HG03103 (cell line): ENCODE results near the gene PPP1CC.
"Not testable (repeated sequence)": the region's sequence is repeated elsewhere in the genome, so short reads cannot be mapped to it uniquely, and the experiment has no call there.

Source experiments
- ATAC-seq: cut with Tn5 transposase; IDR thresholded peaks from one replicate; pipeline ENCODE4 v1.9.1; 2021; ENCODE audit warnings: low read depth; ENCODE audit not compliant: unreplicated experiment

Gene PPP1CC

DNA sequence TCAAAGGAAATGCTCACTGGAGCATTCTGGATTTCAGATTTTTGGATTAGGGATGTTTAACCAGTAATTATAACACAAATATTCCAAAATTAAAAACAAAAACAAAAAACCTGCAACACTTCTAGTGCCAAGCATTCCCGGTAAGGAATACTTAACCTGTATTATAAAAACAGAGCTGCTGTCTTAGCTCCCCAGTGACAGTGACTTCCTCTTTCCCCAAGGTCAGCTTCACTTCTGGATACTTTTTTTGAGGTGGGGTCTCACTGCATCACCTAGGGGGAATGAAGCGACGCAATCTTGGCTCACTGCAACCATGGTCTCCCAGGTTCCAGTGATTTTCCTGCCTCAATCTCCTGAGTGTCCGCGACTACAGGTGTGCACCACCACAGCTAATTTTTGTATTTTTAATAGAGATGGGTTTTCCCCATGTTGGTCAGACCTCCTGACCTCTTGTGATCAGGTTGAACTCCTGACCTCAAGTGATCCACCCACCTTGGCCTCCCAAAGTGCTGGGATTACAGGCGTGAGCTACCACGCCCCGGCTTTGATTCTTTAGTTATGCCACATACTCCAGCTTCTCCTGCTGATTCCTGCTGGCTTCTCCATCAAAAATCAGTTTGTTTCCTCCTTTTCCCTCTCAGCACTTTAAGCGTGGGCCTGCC lies 15.9 kb downstream of the PPP1CC start:
- no peak for ATAC-seq

DNA sequence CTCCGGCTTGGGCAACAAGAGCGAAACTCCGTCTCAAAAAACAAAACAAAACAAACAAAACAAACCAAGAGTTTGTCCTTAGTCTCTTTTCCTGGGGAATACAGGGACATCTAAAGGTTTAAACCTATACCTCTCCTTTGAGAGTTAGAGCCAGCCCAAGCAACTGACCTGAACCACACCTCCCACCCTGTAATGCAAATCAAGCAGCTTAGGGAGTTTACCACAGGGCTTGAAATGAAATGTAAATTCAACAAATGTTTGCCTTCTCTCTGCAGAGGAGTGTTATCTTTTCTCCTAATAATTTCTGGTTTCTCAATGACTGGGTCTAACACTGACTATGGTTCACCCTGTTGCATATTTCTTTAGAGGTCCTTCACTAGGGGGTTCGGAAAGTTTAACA lies 16.7 kb downstream of the PPP1CC start:
- ATAC-seq = no peak

DNA sequence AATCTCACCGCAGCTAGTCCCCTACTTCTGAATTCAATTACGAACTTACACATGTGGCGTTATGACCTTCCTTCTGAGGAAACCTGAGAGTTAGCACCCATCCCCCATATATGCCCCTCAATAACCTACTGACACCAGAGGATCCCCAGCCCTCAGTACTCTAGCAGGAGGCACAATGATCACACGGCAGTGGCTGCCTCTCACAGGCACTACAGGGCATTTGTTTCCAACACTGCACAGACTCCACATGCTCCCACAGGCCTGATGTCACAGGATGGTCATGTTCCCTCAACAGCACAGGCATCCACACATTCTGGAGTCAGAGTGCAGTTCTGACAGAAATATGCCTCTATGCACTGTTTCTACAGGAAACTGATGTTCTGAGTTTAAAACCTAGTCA lies 17.4 kb downstream of the PPP1CC start:
- ATAC-seq = no peak

DNA sequence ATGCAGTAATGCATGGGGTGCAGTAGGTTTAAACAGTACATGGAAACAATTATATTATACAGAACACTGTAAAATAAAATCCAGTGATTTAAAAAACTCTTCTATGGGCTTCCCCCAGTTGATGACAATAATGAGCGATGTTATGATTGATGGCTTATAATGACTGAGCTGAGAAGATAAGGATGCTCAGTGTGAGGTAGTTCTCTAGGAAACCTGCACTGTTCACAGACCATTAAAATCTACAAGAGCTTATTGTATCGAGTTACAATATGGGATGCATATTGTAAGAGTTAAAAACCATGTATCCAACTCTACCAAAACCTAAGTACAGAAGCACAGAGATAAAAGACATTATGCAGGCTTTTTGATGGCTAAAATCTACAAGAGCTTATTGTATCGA lies 19.8 kb downstream of the PPP1CC start:
- ATAC-seq = not testable (repeated sequence)

DNA sequence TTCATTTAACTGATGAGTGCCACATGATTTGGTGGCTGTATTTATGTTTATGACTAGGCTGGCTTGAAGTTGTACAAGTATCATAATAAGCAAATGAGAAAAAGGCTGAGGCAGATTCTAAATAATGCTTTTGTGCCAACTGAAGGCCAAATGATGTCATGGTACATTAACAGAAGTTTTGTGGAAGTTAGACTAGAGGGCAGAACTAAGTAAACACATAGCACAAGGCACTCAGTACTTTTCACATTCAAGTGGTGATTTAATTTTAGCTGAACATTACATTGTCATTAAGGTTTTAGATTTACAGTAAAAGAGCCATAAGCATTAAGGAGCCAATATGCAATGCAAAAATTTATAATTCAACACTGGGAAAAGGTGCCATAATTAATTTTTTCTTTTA lies 21.1 kb downstream of the PPP1CC start:
- no peak for ATAC-seq

DNA sequence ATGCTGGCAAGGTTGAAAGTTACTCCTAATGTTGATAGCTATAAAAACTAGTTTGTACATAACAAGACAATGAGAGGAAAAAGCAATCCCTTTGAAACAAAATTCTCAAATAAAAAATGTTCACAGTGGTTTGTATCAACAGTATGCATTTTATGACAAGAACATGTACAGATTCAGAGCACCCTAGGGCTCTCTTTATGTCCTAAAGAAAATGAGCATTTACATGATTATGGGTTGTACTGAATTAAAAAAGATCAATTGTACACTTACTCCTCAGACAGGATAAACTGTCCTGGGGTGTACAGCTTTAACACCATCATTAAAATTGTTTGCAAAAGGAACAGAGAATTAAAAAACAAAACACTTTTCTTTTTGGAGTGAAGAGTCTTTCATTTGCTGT lies 22.2 kb downstream of the PPP1CC start:
- no peak for ATAC-seq

DNA sequence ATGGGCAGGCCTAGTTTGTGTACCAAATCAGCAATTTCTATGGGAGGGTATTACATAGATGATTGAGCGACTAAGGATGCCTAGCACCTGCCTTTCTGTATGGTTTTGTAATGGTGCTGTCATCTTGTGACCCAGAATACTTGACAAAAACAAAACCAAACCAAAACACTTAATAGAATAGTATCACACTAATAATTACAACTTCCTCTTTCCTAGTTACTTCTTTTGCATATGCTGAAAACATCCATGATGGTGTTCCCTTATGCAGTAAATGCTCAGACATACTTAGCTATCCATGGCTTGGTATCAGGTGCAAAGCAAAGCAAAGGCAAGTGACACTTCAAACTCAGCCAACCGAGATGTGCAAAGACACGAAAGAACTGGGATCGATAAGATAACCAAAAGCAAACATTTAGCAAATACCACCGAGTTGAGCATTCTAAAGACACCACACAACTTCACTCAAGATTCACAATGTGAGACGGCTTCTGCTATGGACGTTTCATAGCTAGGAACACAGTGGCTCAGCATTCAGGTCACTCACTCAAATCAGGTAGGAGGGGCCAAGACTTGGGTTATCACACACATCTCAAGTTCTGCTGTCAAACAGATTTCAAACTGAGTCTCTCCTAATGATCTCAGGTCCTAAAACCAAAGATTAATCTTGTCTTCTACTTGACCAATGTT lies 24.3 kb downstream of the PPP1CC start:
- ATAC-seq = no peak

DNA sequence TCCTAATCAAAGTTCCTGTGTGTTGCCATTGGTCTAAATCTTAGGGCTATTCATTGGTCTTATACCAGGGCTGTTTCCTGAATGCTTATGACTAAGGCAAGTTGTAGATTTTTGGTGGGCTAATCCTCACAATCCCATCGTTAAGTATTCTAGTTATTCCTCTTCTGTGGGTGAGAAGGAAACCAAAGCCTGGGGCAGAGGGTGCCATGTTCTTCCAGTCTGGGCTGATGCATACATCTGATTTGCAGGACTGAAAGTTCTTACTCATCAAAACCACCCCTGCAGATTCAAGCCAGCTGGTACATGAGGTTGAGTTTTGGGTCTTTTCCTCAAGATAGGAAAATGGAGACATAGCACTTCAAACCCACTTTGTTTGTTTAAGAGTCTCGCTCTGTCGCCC lies 25.7 kb downstream of the PPP1CC start:
- no peak for ATAC-seq

DNA sequence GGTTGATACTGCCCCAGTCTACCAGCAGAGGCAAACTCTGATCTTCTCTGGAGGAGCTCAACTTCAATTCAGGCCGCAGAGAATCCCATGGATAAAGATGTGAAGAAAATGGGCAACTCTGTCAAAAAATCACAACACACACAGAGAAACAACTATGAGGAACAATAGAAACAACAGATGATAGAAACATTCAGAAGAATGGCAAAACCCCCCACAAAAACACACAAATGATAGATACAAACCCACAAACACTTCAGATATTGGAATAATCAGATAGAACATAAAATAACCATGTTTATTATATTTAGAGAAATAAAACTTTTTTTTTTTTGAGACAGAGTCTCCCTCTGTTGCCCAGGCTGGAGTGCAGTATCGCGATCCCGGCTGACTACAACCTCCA lies 33.8 kb downstream of the PPP1CC start:
- ATAC-seq = no peak

DNA sequence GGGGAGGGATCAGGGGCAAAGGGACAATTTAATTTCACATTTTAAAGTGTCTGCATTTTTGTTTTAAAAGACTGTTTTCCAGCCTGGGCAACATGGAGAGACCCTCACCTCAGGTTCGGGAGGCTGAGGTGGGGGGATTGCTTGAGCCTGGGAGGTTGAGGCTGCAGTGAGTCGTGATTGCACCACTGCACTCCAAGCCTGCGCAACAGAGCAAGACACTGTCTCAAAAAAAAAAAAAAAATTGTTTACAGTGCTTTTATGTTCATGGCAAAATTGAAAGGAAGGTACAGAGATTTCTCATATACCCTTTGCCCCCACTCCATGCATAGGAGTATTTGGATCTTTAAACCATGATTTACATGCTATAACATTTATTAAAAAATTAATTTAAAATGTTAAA lies 37.4 kb downstream of the PPP1CC start:
- ATAC-seq = no peak

DNA sequence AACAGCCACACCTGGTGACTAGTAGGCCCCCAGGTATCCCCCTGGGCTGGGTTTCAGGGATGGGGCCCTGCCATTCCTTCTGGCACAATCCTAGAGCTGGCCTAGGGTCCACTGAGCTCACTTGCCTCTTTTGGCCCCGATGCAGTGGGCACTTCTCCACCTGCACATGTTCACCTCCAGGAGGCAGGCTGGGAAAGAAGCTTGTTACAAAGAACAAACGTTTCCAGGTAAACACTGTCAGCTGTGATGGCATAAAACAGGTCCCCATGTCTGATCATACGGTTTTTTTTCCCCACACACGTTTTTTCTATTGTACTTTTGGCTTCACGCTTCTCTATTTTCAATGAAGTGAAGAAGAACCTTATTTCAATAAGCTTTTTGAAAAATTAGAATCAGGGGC lies 37.9 kb downstream of the PPP1CC start:
- ATAC-seq = no peak

DNA sequence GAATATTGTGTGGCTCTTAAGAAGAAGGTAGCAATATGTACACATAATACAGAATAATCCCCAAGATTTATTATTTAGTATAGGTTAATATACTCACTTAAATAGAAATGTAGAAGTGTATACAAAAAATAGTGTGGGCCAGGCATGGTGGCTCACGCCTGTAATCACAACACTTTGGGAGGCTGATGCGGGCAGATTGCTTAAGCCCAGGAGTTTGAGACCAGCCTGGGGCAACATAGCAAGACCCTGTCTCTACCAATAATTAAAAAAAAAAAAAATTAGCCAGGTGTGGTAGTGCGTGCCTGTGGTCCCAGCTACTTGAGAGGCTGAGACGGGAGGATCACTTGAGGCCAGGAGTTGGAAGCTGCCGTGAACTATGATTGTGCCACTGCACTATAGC lies 38.5 kb downstream of the PPP1CC start:
- no peak for ATAC-seq

DNA sequence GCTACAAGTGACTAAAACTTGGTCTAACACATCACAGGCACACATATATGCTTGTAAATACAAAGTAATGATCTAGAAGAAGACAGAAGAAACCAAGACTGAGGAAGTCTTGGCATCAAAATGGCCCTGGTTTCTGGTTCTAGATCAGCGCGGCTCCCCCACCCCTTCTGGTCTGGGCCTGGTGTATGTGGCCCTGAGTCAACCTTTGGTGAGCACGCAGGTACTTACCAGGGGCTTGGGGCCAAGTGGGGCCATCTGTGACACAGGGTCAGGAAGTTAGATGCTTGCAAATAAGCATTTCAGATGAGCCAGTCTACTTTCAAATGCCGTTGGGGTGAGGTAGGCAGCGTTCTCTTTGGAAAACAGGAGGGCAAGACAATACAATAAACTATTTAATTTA lies 40.6 kb downstream of the PPP1CC start:
- no peak for ATAC-seq

DNA sequence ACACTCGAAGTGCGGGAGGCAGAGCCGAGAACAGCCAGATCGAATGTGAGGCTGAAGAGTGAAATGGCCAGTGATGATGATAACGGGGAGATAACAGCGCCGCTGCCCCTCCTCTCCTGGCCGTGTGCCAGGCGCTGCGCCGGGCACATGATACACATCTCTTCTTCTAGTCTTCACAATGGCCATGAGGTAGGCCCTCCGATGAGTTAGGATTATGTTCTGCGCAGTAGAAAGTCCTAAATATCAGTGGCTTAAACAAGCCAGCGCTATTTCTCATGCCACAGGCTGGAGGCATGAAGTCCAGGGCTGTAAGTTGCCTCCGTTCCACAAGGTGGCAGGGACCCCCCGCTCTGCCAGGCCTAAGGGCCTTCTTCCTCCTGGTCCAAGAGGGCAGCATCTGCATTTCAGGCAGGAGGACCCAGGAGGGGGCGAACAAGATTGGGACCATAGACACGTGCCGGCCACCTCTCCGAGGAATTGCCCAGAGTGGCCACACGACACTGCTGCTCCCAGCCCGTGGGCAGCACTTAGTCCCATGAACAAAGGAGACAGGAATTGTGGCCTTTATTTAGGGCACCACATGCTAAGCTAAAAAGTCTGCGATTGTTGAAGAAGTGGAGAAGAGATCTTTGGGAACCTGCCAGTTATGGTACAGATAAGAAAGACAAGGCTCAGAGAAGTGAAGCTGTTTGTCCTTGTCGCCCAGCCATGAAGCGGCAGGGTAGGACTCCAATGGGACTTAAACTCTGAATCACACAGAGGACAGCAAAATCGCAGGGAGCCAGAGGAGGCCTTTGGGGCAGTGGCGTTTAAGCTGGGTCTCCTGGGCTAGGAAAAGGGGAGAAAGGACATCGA lies 42.9 kb downstream of the PPP1CC start:
- no peak for ATAC-seq

DNA sequence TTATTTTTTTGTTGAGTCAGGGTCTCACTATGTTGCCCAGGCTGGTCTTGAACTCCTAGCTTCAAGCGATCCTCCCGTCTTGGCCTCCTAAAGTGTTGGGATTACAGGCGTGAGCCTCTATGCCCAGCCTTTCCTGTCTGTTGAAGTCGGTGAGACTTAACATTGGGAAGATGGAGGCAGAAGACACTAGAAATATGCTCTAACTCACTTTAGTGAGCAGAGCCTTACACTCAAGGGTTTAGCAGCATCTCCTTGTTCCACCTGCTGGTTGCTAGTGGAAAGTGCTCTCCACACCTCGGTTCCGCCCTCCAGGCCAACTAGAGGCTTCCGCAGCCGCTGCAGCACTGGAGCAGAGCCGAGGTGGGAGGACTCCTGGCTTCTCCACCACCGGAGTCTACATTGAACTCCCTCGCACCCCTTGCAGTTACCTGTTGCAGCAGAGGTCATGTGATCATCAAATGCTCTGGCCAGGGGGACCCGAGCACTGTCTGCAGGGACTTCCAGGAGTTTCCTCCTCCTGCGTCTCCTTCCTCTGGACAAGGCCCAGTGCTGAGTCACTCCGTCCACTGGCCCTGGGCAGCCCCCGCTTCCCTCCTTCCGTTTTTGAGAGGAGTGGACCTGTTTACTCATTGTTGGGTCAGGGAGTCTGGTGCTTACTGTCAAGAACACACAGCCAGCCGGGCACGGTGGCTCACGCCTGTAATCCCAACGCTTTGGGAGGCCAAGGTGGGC lies 44.4 kb downstream of the PPP1CC start:
- ATAC-seq = peak; percentile 79

DNA sequence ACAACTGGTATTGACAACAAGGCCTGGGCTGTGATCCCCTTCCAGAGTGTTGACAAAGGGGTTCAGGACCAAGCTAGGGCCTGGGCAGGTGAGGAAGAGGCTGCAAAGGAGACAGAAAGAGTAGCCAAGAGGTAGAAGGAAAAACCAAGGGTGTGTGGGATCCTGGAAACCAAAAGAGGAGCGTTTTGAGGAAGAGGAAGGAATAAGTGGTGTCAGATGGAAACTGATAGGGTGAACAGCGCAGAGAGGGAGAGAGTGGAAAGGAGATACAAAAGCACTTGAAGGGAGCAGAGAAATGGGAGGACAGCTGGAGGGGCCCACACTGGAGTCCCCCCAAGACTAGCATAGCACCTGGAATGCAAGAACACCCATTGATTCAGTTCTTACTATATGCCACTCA lies 45.5 kb downstream of the PPP1CC start:
- no peak for ATAC-seq

DNA sequence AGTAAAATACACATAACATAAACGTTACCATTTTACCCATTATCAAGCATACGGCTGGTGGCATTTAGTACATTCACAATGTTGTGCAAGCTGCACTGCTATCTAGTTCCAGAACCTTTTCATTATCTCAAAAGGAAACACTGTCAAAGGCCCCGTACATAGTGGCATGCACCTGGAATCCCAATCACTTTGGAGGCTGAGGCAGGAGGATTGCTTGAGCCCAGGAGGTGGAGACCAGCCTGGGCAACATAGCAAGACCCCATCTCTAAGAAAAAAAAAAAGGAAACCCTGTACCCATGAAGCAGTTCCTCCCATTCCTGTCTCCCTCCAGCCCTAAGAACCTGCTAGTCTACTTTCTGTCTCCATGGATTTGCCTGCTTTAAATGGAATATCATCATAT lies 46.4 kb downstream of the PPP1CC start:
- ATAC-seq = no peak

DNA sequence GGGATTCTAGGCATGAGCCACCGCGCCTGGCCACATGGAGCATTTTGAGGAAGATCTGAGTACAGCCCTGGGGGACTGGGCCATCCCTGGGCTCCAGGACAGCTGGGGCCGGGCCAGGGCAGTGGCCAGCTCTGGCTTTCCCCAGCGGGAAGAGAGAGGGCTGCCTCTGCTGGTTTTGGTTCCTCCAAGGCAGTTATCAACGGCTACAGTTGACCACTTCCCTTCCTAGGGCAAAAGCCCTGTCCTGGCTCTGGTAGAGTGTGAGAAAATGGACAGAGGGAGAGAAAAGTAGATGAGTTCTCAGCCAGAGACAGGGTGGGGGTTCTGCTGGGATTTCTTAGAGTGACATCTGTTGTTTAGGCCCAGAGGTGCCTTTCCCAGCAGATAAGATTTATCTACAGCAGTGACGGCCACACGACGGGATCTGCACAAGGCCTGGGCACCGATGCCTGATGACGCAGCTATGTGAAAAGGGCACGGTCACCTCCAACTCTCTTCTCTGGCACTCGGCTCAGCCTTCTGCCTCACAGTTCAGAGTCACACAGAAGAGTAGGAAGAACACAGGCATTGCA lies 48.3 kb downstream of the PPP1CC start:
- ATAC-seq = no peak

DNA sequence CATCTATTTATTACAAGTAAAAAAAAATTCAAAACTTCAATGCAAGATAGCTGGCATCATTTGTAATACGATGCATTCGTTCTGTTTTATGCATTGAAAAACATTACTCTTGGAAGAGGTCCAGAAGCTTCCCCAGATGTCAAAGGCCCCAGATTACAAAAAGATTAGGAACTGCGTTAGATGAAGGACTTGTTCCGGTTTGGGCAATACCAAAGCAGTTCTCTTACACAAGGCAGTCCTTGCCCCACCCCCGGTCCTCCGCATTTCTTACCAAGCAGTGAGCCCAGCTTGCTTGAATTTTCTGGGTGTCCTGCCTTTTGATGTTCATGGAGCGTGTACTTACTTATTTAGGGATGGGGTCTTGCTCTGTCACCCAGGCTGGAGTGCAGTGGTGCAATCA lies 49.0 kb downstream of the PPP1CC start:
- no peak for ATAC-seq

DNA sequence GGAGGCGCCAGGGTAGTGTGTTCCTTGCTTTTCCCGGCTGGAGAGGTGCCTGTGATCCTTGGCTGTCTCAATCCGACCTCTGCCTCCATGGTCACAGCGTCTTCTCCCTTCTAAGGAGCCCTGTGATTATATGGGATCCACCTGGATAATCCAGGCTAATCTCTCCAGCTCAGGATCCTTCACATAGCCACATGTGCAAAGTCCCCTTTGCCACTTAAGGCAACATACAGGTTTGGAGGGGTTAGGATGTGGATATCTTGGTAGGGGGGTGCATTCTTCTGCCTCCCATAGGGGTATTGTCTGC lies 52.6 kb downstream of the PPP1CC start:
- ATAC-seq = no peak
